Prostate gland (tissue), 2 donors: ENCODE measurements around the gene HOXC5.

Experiments used
- POLR2A ChIP-seq: fragments of 450-650 bp; IDR thresholded peaks from one replicate; pipeline ENCODE4 v1.6.1; 2016; ENCODE audit warnings: antibody characterized with exemption, mild to moderate bottlenecking
- POLR2AphosphoS5 ChIP-seq: sonication (generic); formaldehyde crosslinking; IDR thresholded peaks from one replicate; pipeline ENCODE4 v1.6.1; 2017; ENCODE audit warnings: antibody characterized with exemption
- TF ChIP-seq, protein P1 (sequence below), 4 experiments: fragments of 200-600 bp in 2 of 4; fragments of 450-650 bp in 2 of 4; sonication (generic) in 2 of 4; IDR thresholded peaks; 1 replicate in 3 of 4; 2 replicates in 1 of 4; pipeline ENCODE4 v1.5.1; 2016 to 2019; ENCODE audit warnings: antibody characterized with exemption in 4 of 4, mild to moderate bottlenecking in 2 of 4, moderate library complexity in 2 of 4

DNA sequence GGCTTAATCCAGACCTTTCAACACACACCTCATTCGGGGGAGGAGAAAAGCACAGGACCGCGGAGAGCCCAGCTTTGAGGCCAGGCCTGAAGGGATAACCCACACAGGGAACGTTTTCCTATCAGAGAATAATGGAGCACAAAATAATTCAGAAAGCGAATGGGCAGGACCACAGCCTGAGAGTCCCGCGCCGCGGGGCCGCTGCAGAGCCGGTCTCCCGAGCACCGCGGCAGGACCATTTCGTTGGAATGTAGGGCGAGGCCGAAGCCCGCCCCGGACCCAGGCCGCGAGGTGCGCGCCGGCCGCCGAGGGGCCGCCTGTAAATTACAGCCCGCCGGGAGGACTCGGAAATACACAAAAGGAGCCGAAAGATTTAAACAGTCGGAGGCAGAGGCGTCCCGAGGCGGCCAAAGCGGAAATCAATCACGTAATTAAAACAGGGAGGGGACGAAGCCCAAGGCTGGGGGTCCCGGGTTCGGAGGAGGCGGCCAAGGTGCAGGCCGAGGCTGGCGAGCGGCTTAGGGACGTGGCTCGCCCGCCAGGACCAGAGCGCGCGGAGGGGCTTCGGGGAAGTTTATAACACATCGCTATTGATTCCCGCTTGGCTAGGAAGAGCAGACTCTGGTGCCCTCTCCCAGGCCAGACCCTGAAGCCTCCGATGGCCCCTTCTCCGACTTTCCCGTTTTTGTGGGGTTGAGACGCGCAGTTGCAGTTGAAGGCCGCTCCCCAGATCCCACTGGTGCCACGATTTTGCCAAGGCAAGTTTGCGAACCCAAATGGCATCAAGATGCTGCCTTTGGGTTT is 14.5 kb downstream of the HOXC5 start:
- TF ChIP-seq, protein P1, sequence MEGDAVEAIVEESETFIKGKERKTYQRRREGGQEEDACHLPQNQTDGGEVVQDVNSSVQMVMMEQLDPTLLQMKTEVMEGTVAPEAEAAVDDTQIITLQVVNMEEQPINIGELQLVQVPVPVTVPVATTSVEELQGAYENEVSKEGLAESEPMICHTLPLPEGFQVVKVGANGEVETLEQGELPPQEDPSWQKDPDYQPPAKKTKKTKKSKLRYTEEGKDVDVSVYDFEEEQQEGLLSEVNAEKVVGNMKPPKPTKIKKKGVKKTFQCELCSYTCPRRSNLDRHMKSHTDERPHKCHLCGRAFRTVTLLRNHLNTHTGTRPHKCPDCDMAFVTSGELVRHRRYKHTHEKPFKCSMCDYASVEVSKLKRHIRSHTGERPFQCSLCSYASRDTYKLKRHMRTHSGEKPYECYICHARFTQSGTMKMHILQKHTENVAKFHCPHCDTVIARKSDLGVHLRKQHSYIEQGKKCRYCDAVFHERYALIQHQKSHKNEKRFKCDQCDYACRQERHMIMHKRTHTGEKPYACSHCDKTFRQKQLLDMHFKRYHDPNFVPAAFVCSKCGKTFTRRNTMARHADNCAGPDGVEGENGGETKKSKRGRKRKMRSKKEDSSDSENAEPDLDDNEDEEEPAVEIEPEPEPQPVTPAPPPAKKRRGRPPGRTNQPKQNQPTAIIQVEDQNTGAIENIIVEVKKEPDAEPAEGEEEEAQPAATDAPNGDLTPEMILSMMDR (IDR thresholded peaks at IDR 0.05) = no peak
- TF ChIP-seq POLR2A (no peak), POLR2AphosphoS5 (no peak)
